Epidermal melanocyte (primary cell): Measurements from ENCODE around the gene PARD3B.
A peak's percentile ranks its signal among the peaks of the same experiment; 100 is the strongest.

Experiments used
- DNase-seq: peaks from one replicate; pipeline ENCODE4 v3.0.0; 2011; ENCODE audit warnings: low spot score; ENCODE audit not compliant: insufficient read length

The PARD3B gene

GRCh38 chr2:204655626-204656025 is 110.4 kb downstream of the PARD3B start:
- DNase-seq: no peak

GRCh38 chr2:204657024-204657423 is 111.7 kb downstream of the PARD3B start:
- no peak for DNase-seq

- DNase-seq: no peak
Observed at GRCh38 chr2:204662956-204663355, 117.7 kb downstream of the PARD3B start.

GRCh38 chr2:204663816-204664425 is 118.6 kb downstream of the PARD3B start:
- DNase-seq: no peak

GRCh38 chr2:204664708-204665121 is 119.4 kb downstream of the PARD3B start:
- DNase-seq: no peak

- DNase-seq: no peak
Observed at GRCh38 chr2:204665207-204665606, 119.9 kb downstream of the PARD3B start.

- no peak for DNase-seq
Observed at GRCh38 chr2:204665771-204666170, 120.5 kb downstream of the PARD3B start.

- no peak for DNase-seq
Observed at GRCh38 chr2:204667990-204668389, 122.7 kb downstream of the PARD3B start.

- no peak for DNase-seq
Observed at GRCh38 chr2:204669382-204669781, 124.1 kb downstream of the PARD3B start.

GRCh38 chr2:204670124-204670523 is 124.8 kb downstream of the PARD3B start:
- DNase-seq: no peak

- DNase-seq: no peak
Observed at GRCh38 chr2:204670756-204671155, 125.5 kb downstream of the PARD3B start.

GRCh38 chr2:204672772-204673171 is 127.5 kb downstream of the PARD3B start:
- no peak for DNase-seq

- no peak for DNase-seq
Observed at GRCh38 chr2:204673877-204674276, 128.6 kb downstream of the PARD3B start.

GRCh38 chr2:204678031-204678430 is 132.8 kb downstream of the PARD3B start:
- no peak for DNase-seq

GRCh38 chr2:204680576-204680975 is 135.3 kb downstream of the PARD3B start:
- DNase-seq: no peak

GRCh38 chr2:204681412-204681811 is 136.1 kb downstream of the PARD3B start:
- DNase-seq: no peak

GRCh38 chr2:204683384-204683783 is 138.1 kb downstream of the PARD3B start:
- no peak for DNase-seq

- no peak for DNase-seq
Observed at GRCh38 chr2:204686406-204686805, 141.1 kb downstream of the PARD3B start.

- no peak for DNase-seq
Observed at GRCh38 chr2:204687776-204688175, 142.5 kb downstream of the PARD3B start.

GRCh38 chr2:204691911-204692510 is 146.7 kb downstream of the PARD3B start:
- peak; percentile 50 for DNase-seq

- DNase-seq: no peak
Observed at GRCh38 chr2:204692790-204693189, 147.5 kb downstream of the PARD3B start.

GRCh38 chr2:204693262-204693661 is 148.0 kb downstream of the PARD3B start:
- no peak for DNase-seq

GRCh38 chr2:204695506-204695905 is 150.2 kb downstream of the PARD3B start:
- peak; percentile 17 for DNase-seq
